HepG2 (cell line): ENCODE results near the gene KAZN. TPM values are rescaled to one million over a fixed set of nuclear protein-coding genes. Genes with fewer than 3 reads are reported as not detected.

ENCODE experiments used
- ATAC-seq: fragments of 200-7000 bp; cut with Tn5 transposase; 3 replicates; pipeline ENCODE4 v1.9.1; 2020; ENCODE audit warnings: mild to moderate bottlenecking, moderate library complexity
- BruUV-seq: library from RNA; stranded (reverse); fragments of 400-500 nt; replicated peaks from 2 replicates; lab custom pipeline; 2021; lab: Mats Ljungman, UMichigan
- CTCF ChIA-PET: fragments of 300-600 bp; formaldehyde crosslinking; extraction: SDS; loops from one replicate; lab custom pipeline; 2021; ENCODE audit warnings: low total read pairs, inconsistent platforms, low intra/inter-chr PET ratio; lab: Yijun Ruan, JAX
- POLR2A ChIA-PET: fragments of 350-600 bp; sonication (Branson Sonifier 250); formaldehyde crosslinking; loops from one replicate; lab custom pipeline; 2020; ENCODE audit warnings: antibody characterized with exemption, inconsistent platforms; lab: Yijun Ruan, JAX
- DNase-seq: peaks from one replicate; pipeline ENCODE4 v3.0.0-alpha.2; 2015; ENCODE audit warnings: low spot score
- FAIRE-seq: peaks from 3 replicates; lab custom pipeline; 2011; peaks lifted over from hg19 to GRCh38; lab: Jason Lieb, UNC
- H2AFZ ChIP-seq: one replicate; pipeline ENCODE4 v1.6.1; 2011; ENCODE audit warnings: low read length, inconsistent platforms
- H3K27ac ChIP-seq: fragments of 300-600 bp; 3 replicates; pipeline ENCODE4 v1.8.0; 2011; ENCODE audit warnings: mixed run types, mild to moderate bottlenecking, mixed read lengths, low read length, inconsistent platforms; ENCODE audit not compliant: insufficient read depth; ENCODE audit errors: extremely low read length
- H3K27me3 ChIP-seq, 2 experiments: fragments of 200-600 bp in 1 of 2; 2 replicates in 1 of 2; 3 replicates in 1 of 2; pipeline versions ENCODE4 v1.6.0 to v1.8.0; 2011; ENCODE audit warnings: low read length in 2 of 2, mild to moderate bottlenecking in 2 of 2, moderate library complexity in 2 of 2, inconsistent platforms in 1 of 2; ENCODE audit not compliant: insufficient read depth in 2 of 2, control insufficient read depth in 1 of 2
- H3K36me3 ChIP-seq, 2 experiments: fragments of 200-600 bp in 1 of 2; replicated peaks in 1 of 2; 2 replicates in 1 of 2; 3 replicates in 1 of 2; pipeline versions ENCODE4 v1.5.1 to v1.8.0; 2011; ENCODE audit warnings: low read length in 2 of 2, inconsistent platforms in 1 of 2; ENCODE audit not compliant: insufficient read depth in 2 of 2, control insufficient read depth in 1 of 2
- H3K4me1 ChIP-seq: 2 replicates; pipeline ENCODE4 v1.5.1; 2012; ENCODE audit warnings: low read length, inconsistent platforms; ENCODE audit not compliant: insufficient read depth
- H3K4me2 ChIP-seq: 2 replicates; pipeline ENCODE4 v1.6.0; 2011; ENCODE audit warnings: low read depth, low read length, inconsistent platforms
- H3K4me3 ChIP-seq, 3 experiments: fragments of 200-600 bp in 1 of 3; sonication (generic), shearing (Covaris generic) in 1 of 3; replicated peaks in 1 of 3; 2 replicates each; pipeline ENCODE4 v1.5.1; 2011 to 2016; ENCODE audit warnings: low read length in 3 of 3, inconsistent platforms in 2 of 3, low read depth in 2 of 3, mild to moderate bottlenecking in 2 of 3, control low read depth in 1 of 3, mixed read lengths in 1 of 3; ENCODE audit not compliant: insufficient read depth in 1 of 3
- H3K79me2 ChIP-seq: one replicate; pipeline ENCODE4 v1.6.1; 2011; ENCODE audit warnings: low read length, inconsistent platforms; ENCODE audit not compliant: insufficient read depth
- H3K9ac ChIP-seq: 2 replicates; pipeline ENCODE4 v1.6.0; 2011; ENCODE audit warnings: mild to moderate bottlenecking, low read depth, low read length, inconsistent platforms; ENCODE audit not compliant: insufficient read depth
- H3K9me3 ChIP-seq: 2 replicates; pipeline ENCODE4 v1.5.1; 2012; ENCODE audit warnings: mild to moderate bottlenecking, low read length
- H4K20me1 ChIP-seq: 2 replicates; pipeline ENCODE4 v1.6.0; 2011; ENCODE audit warnings: inconsistent platforms, mild to moderate bottlenecking, low read length, moderate library complexity; ENCODE audit not compliant: insufficient read depth
- DR1 ChIP-seq: sonication (generic); formaldehyde crosslinking; IDR thresholded peaks from 2 replicates; pipeline ENCODE4 v1.8.0; 2021; ENCODE audit warnings: mild to moderate bottlenecking, missing genetic modification reagents, inconsistent platforms
- SMARCC2 ChIP-seq: fragments of 450-650 bp; IDR thresholded peaks from 2 replicates; pipeline ENCODE4 v1.6.1; 2017; ENCODE audit warnings: antibody characterized with exemption, mild to moderate bottlenecking
- ZBTB25 ChIP-seq: IDR thresholded peaks from 2 replicates; pipeline ENCODE4 v1.6.1; 2018; ENCODE audit warnings: missing genetic modification reagents
- ZKSCAN1 ChIP-seq: fragments of 150-350 bp; IDR thresholded peaks from 2 replicates; pipeline ENCODE4 v1.6.1; 2014; ENCODE audit warnings: low read length
- WGBS: methylation state at CpG from one replicate; pipeline ENCODE4 v1.1.6; 2017; ENCODE audit warnings: low lambda C conversion rate; 5-methylcytosine and 5-hydroxymethylcytosine counted together
- in situ Hi-C: cut with HindIII; loops from 2 replicates; pipeline ENCODE4 v1.10.0; 2017; ENCODE audit warnings: low pct_unique_long_range_greater_than_20kb; ENCODE audit not compliant: extremely low pct_ligation_motif_present
- intact Hi-C: fragments of 100-400 bp; cut with micrococcal nuclease; formaldehyde crosslinking; loops from one replicate; pipeline ENCODE4 v1.10.0; 2022; ENCODE audit not compliant: unreplicated experiment
- polyA plus RNA-seq, 8 experiments: library from polyadenylated mRNA; depleted of rRNA in 3 of 8; stranded (reverse) in 7 of 8; unstranded in 1 of 8; fragments of >200 nt; fragmentation: Illumina TruSeq in 4 of 8; extraction: Trizol in 4 of 8; gene quantifications; 2 replicates each; pipeline versions ENCODE4 v1.2.1 to v1.2.3, GENCODE V29; 2011 to 2016; ENCODE audit warnings: low read depth in 4 of 8, missing spikeins in 1 of 8, mixed read lengths in 1 of 8; ENCODE audit not compliant: insufficient read depth in 1 of 8
- total RNA-seq, 5 experiments: library from RNA; depleted of rRNA; stranded (reverse); fragments of >200 nt; fragmentation: Illumina TruSeq; extraction: Trizol; gene quantifications; 2 replicates each; pipeline ENCODE4 v1.2.3, GENCODE V29; 2016; ENCODE audit warnings: low read depth in 1 of 5

Gene KAZN
- total and polyA plus RNA-seq, 2 of the 13 experiments (the other 11 are each of a cell fraction or from before 2014, with no cell fraction given): 10.4 to 13.5 TPM

- no peak overlapping the region for H2AFZ ChIP-seq
- ATAC-seq: no peak
- POLR2A ChIA-PET: no interaction called here
- no peak overlapping the region for H3K4me3 ChIP-seq
- BruUV-seq: no TSS peak
- H3K27me3 ChIP-seq: peaks cover 0 to 34% of the 10 kb centered on the region in 2 experiments; a peak in 2 of 5 replicates
- no peak for TF ChIP-seq ZBTB25 (CRISPR knock-in tag)
- H3K4me2 ChIP-seq: no peak overlapping the region
- no peaks in the 10 kb centered on the region for H3K36me3 ChIP-seq
- H3K4me1 ChIP-seq: no peaks in the 10 kb centered on the region
- H3K9me3 ChIP-seq: no peaks in the 10 kb centered on the region
- H3K9ac ChIP-seq: no peak overlapping the region
- H4K20me1 ChIP-seq: no peaks in the 10 kb centered on the region
- WGBS: 18% methylated on average over 5 of the region's 5 CpGs
- DNase-seq: no peak
- no peak for FAIRE-seq
- intact Hi-C loops (no loop called here), in situ Hi-C loops (no loop called here)
- CTCF ChIA-PET: no interaction called here
- H3K27ac ChIP-seq: no peak overlapping the region
- H3K79me2 ChIP-seq: no peaks in the 10 kb centered on the region
These were observed 27.5 kb downstream of the KAZN start for GRCh38 chr1:14625996-14626395.

GRCh38 chr1:14626869-14627607 lies 28.6 kb downstream of the KAZN start:
- Histone ChIP-seq H3K79me2 (no peaks in the 10 kb centered on the region), H3K4me2 (no peak overlapping the region), H4K20me1 (no peaks in the 10 kb centered on the region), H3K9ac (no peak overlapping the region), H3K9me3 (no peaks in the 10 kb centered on the region), H3K27me3 (peaks cover 0 to 39% of the 10 kb centered on the region in 2 experiments; a peak in 2 of 5 replicates), H3K36me3 (no peaks in the 10 kb centered on the region), H2AFZ (no peak overlapping the region), H3K4me3 (no peak overlapping the region), H3K4me1 (no peaks in the 10 kb centered on the region), H3K27ac (no peak overlapping the region)
- ChIA-PET POLR2A (no interaction called here), CTCF (no interaction called here)
- ATAC-seq: no peak; the same call in 2 of the 3 replicates
- no peak for FAIRE-seq
- BruUV-seq: no TSS peak
- no peak for TF ChIP-seq SMARCC2
- 0 out of 2 replicates have a peak, but pooled peaks have one; percentile 28 for TF ChIP-seq ZKSCAN1
- no peak for TF ChIP-seq DR1 (CRISPR knock-in tag)
- in situ Hi-C loops: no loop called here
- intact Hi-C loops: no loop called here
- WGBS: 15% methylated on average over 8 of the region's 11 CpGs
- DNase-seq: no peak
